GM18502 (cell line): ENCODE measurements around the gene DDX42.

Experiments used
- ATAC-seq: cut with Tn5 transposase; IDR thresholded peaks from one replicate; pipeline ENCODE4 v1.9.1; 2021; ENCODE audit warnings: mild to moderate bottlenecking; ENCODE audit not compliant: unreplicated experiment, poor library complexity

The DDX42 gene

GRCh38 chr17:63774141-63774968 is at the start of gene DDX42:
Gene DDX42 (plus strand): TSS chr17:63774170. CDS start chr17:63787050, 12,880 bp downstream.
- ATAC-seq: peak; percentile 9

GRCh38 chr17:63735691-63736090 is 38.3 kb upstream of the DDX42 start:
- no peak for ATAC-seq

GRCh38 chr17:63740464-63741142 is 33.4 kb upstream of the DDX42 start:
- no peak for ATAC-seq

DNA sequence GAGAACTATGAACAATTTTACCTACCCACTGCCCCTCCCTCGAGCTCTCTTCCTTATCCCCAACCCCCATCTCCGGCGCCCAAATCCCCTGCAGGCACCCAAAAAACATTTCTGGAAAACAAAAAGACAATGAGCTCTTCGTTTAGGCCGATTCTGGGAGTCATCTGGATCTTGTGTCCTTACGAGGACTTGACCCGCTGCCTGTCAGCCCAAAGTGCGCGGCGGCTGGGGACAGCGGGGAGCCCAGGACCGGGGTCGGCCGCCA is 32.9 kb upstream of the DDX42 start:
- ATAC-seq: peak; percentile 0

- peak; percentile 86 for ATAC-seq
These were observed 32.4 kb upstream of the DDX42 start, which contains the start of gene STRADA for GRCh38 chr17:63741408-63742173. Gene STRADA (minus strand): TSS chr17:63741799. CDS start chr17:63728369, 13,430 bp downstream.

- no peak for ATAC-seq
These were observed 22.2 kb upstream of the DDX42 start for GRCh38 chr17:63751806-63752205.

GRCh38 chr17:63752707-63753106 is 21.3 kb upstream of the DDX42 start:
- ATAC-seq: no peak

- no peak for ATAC-seq
These were observed 20.8 kb upstream of the DDX42 start for GRCh38 chr17:63753215-63753614.

GRCh38 chr17:63754046-63754445 is 19.9 kb upstream of the DDX42 start:
- no peak for ATAC-seq

DNA sequence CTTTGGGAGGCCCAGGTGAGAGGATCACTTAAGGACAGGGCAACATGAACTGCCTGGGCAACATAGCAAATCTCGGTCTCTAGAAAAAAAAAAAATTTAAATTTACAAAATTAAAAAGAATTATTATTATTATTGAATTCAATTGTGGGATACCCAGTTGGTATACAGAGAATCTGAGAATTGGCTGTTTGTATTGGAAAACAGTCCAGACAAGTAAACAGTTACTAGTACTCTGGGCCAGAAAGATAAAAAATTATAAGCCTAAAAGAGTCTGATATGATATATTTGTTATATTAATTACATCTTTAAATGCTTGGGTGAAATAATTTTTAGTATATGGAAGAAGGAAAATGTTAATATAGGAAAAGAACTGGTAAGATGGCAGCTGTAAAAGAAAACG is 15.5 kb upstream of the DDX42 start:
- no peak for ATAC-seq

DNA sequence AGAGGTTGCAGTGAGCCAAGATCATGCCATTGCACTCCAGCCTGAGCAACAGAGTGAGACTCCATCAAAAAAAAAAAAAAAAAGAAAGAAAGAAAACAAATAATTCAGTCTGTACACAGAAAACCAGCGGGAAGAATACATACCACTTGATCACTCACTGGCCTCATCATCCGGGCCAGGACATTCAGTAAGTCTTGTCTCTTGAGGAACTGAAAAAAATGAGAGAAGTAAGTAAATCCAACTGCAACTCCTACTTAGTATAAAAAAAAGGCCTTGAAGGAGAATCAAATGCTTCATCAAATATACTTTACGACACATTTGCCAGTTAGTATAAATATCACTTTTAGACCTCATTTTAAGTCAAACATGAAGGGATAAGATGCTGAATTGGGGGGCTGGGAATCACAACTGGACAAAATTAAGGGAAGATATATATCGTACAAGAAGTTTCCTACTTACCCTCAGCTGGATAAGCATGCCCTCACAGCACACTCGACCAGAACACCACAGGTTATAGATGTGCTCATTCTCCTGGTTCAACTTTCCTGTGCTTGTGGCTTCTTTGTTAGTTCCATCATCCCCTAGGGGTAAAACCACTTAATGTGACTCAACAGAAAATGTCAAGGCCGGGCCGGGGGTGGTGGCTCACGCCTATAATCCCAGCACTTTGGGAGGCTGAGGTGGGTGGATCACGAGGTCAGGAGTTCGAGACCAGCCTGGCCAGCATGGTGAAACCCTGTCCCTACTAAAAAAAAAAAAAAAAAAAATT is 13.0 kb upstream of the DDX42 start:
- no peak for ATAC-seq

DNA sequence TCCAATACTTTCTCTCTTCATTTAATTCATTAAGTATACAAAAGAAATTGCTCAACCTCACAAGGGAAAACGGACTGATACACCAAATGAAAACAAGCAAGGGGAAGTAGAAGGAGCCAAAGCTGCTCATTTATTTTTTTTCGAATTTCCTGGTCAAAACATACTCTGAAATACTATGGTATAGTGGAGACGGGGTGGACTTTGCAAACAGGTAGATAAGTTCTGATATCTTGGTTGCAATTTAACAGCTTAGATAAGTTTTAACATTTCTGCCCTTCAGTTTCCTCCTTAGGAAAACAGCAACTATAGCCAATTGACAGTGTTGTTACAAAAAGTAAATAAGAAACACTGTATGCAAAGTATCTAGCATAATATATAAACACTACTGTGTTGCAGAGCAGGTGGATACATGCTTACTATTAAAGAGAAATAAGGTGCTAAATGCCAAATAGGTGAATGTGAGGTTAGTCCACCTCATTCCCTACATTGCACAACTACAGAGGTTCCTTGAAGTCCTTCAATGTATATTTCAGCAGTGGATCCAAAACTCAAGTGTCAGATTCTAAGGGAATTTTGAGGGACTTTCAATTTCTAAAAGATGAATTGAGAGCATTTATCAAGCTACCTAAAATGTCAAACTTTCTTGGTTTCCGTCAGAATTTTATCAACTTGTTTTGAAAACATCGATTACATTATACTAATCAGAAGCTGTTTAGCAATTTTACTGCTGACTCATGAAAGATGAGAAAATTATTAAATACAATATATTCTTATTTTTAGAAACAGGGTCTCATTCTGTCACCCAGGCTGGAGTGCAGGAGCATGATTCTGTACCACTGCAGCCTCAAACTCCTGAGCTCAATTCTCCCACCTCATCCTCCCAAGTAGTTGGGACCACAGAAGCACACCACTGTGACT is 11.6 kb upstream of the DDX42 start:
- no peak for ATAC-seq

DNA sequence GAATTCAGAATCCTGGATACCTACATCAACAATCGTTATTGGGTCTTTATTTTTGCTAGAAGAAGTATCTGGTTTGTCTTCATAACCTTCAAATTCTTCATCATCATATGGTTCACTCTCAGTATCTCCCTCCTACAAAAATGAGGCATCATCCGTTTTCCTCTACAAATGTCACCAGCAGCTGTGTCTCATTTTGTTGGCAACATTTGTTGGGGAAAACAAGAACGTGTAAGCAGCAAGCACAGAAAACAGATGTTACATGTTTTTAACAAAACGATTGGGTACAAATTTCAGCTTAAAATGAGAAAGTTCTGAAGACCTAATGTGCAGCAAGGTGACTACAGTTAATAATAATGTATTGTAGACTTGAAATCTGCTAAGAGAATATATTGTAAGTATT is 9.3 kb upstream of the DDX42 start:
- ATAC-seq: no peak

DNA sequence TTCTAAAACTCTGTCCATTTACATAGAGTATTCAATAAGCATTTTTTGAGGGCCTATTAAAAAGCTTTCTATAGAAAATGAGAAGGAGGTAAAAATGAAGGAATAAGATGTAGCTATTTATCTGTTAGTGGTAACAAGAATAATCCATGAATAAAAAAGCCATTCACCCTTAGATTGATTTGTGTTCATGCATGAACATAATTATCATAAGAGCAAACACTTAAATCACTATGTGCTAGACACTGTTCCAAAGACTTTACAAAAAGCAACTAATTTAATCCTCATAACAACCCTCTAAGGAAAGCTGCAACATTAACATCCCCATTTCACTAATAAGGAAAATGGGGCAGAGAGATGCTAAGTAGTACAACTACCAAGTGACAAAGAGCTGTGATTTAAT is 7.2 kb upstream of the DDX42 start:
- no peak for ATAC-seq

DNA sequence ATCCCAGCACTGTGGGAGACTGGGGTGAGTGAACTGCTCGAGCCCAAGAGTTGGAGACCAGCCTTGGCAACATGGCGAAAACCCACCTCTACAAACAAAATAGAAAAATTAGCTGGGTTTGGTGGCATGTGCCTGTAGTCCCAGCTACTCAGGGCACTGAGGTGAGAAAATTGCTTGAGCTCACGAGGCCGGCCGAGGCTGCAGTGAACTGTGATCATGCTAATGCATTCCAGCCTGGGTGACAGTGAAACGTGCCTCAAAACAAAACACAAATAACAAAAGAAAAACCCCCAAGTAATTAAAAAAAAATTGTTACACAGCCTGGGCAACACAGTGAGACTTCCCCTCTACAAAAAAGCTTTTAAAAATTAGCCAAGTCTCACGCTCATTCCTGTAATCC is 5.5 kb upstream of the DDX42 start:
- ATAC-seq: no peak

DNA sequence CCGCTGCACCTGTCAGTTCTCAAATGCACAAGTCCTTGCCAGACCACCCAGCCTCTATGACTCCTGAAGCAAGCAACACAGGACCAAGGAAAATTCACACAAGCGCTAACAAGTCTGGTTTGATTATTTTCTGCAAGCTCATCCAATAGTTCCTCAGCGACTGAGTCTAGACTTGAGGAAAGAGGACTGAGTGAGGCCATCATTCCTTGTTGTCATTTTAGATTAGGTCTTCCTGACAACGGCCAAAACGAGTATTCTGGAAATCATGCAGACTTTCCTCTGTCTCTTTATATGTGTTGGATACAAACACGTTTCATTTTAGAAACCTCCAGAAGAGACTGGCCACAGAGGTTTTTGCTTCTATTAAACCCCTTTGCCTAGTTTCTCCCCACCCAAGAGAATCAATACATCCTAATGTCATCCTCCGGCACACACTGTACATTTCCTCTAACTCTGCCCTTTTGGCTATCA is 1.1 kb upstream of the DDX42 start:
- no peak for ATAC-seq

- ATAC-seq: peak; percentile 82
These were observed 464 bp upstream of the DDX42 start, which contains the start of gene CCDC47 for GRCh38 chr17:63773272-63774140. Gene CCDC47 (minus strand): TSS chr17:63773597. CDS start chr17:63766175, 7,422 bp downstream.

DNA sequence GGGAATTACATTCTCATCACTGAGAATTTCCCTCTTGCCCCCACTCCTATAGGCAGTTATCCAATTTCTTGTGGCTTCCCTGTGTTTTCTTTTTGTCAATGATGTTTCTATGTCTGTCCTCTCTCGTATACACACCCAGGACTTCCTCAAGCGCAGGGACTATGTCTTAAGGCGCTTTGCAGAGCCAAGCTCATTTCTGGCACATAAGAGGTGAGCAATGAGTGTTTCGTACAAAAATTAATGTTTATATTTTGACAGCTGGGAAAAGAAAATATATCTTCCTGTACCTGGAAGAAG is 947 bp downstream of the DDX42 start:
- no peak for ATAC-seq
